ENCODE results near the gene SLIT3.

Gene SLIT3

DNA sequence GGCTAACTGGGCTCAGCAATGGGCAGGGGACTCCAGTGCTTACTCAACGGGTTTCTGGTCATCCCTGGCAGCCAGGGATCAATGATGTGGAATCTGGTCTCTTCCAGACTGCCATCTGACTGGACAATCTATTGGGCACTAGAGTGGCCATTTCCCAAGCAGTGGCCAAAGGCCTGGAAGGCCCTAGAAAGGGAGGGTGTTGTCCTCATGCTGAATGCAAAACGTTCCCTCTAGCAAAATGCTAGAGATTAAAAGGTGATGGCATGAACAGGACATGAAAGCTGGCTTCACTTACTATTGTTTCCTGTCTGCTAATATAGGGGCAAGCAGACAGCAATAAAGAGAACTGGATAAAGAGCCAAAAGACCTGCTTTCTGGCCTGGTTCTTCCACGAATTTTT is 467.6 kb downstream of the SLIT3 start:
- Histone ChIP-seq H3K9me3 (ENCODE audit: control insufficient read depth, insufficient read depth, low read length) (no peaks in the 10 kb centered on the region), H3K79me2 (ENCODE audit: control insufficient read depth, low read length) (no peaks in the 10 kb centered on the region), H3K4me3 (ENCODE audit: low read length) (no peak overlapping the region), H3K36me3 (ENCODE audit: control insufficient read depth, low read length) (no peaks in the 10 kb centered on the region), H3K9me2 (replicated peaks; ENCODE audit: control insufficient read depth, low read length) (no peaks in the 10 kb centered on the region), H3K4me2 (ENCODE audit: low read length) (no peak overlapping the region), H3K27me3 (ENCODE audit: control insufficient read depth, low read length) (peaks cover 3% of the 10 kb centered on the region; the same call in 1 of the 2 replicates), H3K4me1 (ENCODE audit: control insufficient read depth, low read length) (no peaks in the 10 kb centered on the region), H3F3A (ENCODE audit: control insufficient read depth, insufficient read depth) (no peaks in the 10 kb centered on the region), H4K20me1 (ENCODE audit: control insufficient read depth, insufficient read depth, low read depth, low read length) (no peaks in the 10 kb centered on the region), H3K27ac (ENCODE audit: low read depth, low read length) (no peak overlapping the region)
- TF ChIP-seq EZH2phosphoT487 (IDR thresholded peaks at IDR 0.05; ENCODE audit: borderline replicate concordance, low read length): no peak
- TF ChIP-seq, protein P1, sequence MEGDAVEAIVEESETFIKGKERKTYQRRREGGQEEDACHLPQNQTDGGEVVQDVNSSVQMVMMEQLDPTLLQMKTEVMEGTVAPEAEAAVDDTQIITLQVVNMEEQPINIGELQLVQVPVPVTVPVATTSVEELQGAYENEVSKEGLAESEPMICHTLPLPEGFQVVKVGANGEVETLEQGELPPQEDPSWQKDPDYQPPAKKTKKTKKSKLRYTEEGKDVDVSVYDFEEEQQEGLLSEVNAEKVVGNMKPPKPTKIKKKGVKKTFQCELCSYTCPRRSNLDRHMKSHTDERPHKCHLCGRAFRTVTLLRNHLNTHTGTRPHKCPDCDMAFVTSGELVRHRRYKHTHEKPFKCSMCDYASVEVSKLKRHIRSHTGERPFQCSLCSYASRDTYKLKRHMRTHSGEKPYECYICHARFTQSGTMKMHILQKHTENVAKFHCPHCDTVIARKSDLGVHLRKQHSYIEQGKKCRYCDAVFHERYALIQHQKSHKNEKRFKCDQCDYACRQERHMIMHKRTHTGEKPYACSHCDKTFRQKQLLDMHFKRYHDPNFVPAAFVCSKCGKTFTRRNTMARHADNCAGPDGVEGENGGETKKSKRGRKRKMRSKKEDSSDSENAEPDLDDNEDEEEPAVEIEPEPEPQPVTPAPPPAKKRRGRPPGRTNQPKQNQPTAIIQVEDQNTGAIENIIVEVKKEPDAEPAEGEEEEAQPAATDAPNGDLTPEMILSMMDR (IDR thresholded peaks at IDR 0.05; ENCODE audit: low read depth, low read length, poor library complexity, severe bottlenecking): no peak

DNA sequence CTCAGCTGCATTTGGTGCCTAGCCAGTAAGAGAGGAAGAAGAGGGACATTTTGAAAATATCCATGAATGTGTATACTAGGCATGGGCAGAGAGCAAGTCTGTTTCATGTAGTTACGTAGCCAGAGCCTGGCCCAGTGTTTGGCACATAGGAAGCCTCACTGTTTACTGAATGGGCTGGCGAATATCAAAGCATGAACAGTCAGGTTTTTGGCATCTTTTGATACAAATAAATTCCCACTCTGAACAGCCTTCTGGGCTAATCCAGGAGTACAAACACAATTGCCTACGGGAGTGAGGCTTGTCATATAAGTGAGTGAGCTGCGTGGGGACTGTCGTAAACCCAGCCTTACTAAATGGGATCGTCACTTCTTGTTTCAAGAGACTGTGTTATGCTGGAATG is 468.6 kb downstream of the SLIT3 start:
- no peaks in the 10 kb centered on the region for H4K20me1 ChIP-seq (ENCODE audit: control insufficient read depth, insufficient read depth, low read depth, low read length)
- H3K9me3 ChIP-seq (ENCODE audit: control insufficient read depth, insufficient read depth, low read length): no peaks in the 10 kb centered on the region
- no peak for TF ChIP-seq EZH2phosphoT487 (IDR thresholded peaks at IDR 0.05; ENCODE audit: borderline replicate concordance, low read length)
- TF ChIP-seq, protein P1 (IDR thresholded peaks at IDR 0.05; ENCODE audit: low read depth, low read length, poor library complexity, severe bottlenecking): no peak
- no peak overlapping the region for H3K4me3 ChIP-seq (ENCODE audit: low read length)
- H3K4me1 ChIP-seq (ENCODE audit: control insufficient read depth, low read length): no peaks in the 10 kb centered on the region
- H3K4me2 ChIP-seq (ENCODE audit: low read length): no peak overlapping the region
- peaks cover 3% of the 10 kb centered on the region; the same call in 1 of the 2 replicates for H3K27me3 ChIP-seq (ENCODE audit: control insufficient read depth, low read length)
- no peaks in the 10 kb centered on the region for H3K79me2 ChIP-seq (ENCODE audit: control insufficient read depth, low read length)
- H3K36me3 ChIP-seq (ENCODE audit: control insufficient read depth, low read length): no peaks in the 10 kb centered on the region
- no peak overlapping the region for H3K27ac ChIP-seq (ENCODE audit: low read depth, low read length)
- no peaks in the 10 kb centered on the region for H3F3A ChIP-seq (ENCODE audit: control insufficient read depth, insufficient read depth)
- no peaks in the 10 kb centered on the region for H3K9me2 ChIP-seq (replicated peaks; ENCODE audit: control insufficient read depth, low read length)

GRCh38 chr5:168831383-168831782 is 469.6 kb downstream of the SLIT3 start:
- H3K9me2 ChIP-seq (replicated peaks; ENCODE audit: control insufficient read depth, low read length): no peaks in the 10 kb centered on the region
- no peak overlapping the region for H3K4me2 ChIP-seq (ENCODE audit: low read length)
- no peak overlapping the region for H3K27ac ChIP-seq (ENCODE audit: low read depth, low read length)
- H3K9me3 ChIP-seq (ENCODE audit: control insufficient read depth, insufficient read depth, low read length): no peaks in the 10 kb centered on the region
- no peak overlapping the region for H3K4me3 ChIP-seq (ENCODE audit: low read length)
- no peaks in the 10 kb centered on the region for H4K20me1 ChIP-seq (ENCODE audit: control insufficient read depth, insufficient read depth, low read depth, low read length)
- no peak for TF ChIP-seq EZH2phosphoT487 (IDR thresholded peaks at IDR 0.05; ENCODE audit: borderline replicate concordance, low read length)
- TF ChIP-seq, protein P1 (IDR thresholded peaks at IDR 0.05; ENCODE audit: low read depth, low read length, poor library complexity, severe bottlenecking): no peak
- H3K27me3 ChIP-seq (ENCODE audit: control insufficient read depth, low read length): peaks cover 3% of the 10 kb centered on the region; the same call in 1 of the 2 replicates
- H3K4me1 ChIP-seq (ENCODE audit: control insufficient read depth, low read length): no peaks in the 10 kb centered on the region
- H3K36me3 ChIP-seq (ENCODE audit: control insufficient read depth, low read length): no peaks in the 10 kb centered on the region
- H3K79me2 ChIP-seq (ENCODE audit: control insufficient read depth, low read length): no peaks in the 10 kb centered on the region
- no peaks in the 10 kb centered on the region for H3F3A ChIP-seq (ENCODE audit: control insufficient read depth, insufficient read depth)

Data from DOHH2 (cell line).